HCT116 (cell line): Measurements from ENCODE around the gene PLCB3. TPM values are rescaled to one million over a fixed set of nuclear protein-coding genes. Genes with fewer than 3 reads are reported as not detected.

Experiments used
- ATAC-seq: fragments of 200-7000 bp; cut with Tn5 transposase; 2 replicates; pipeline ENCODE4 v1.9.1; 2020; ENCODE audit warnings: mild to moderate bottlenecking, moderate library complexity
- BruUV-seq: library from RNA; stranded (reverse); fragments of 400-500 nt; replicated peaks from 2 replicates; lab custom pipeline; 2021; lab: Mats Ljungman, UMichigan
- CTCF ChIA-PET: fragments of 300-600 bp; sonication (Branson Sonifier 250); formaldehyde crosslinking; loops from one replicate; lab custom pipeline; 2021; ENCODE audit warnings: antibody characterized with exemption; lab: Charles Lee
- POLR2A ChIA-PET: fragments of 300-600, 350-600 bp; sonication (Branson Sonifier 250); formaldehyde crosslinking; loops from one replicate; lab custom pipeline; 2021; ENCODE audit warnings: antibody characterized with exemption; lab: Charles Lee
- RAD21 ChIA-PET, 2 experiments: fragments of 300-600 bp; sonication (Branson Sonifier 250); formaldehyde crosslinking; loops; one replicate each; lab custom pipeline; 2023; ENCODE audit warnings: low total read pairs in 2 of 2; ENCODE audit not compliant: uncharacterized antibody in 2 of 2, unreplicated experiment in 2 of 2, low non-redundant PET in 1 of 2; lab: Charles Lee
- DNase-seq: peaks from one replicate; pipeline ENCODE4 v3.0.0-alpha.2; 2010; ENCODE audit warnings: low read depth, low spot score
- H2AFZ ChIP-seq: fragments of 200-600 bp; shearing (Covaris generic), sonication (generic); 2 replicates; pipeline ENCODE4 v1.6.1; 2017; ENCODE audit warnings: low read depth, mixed run types, mixed read lengths, antibody characterized with exemption, low read length; ENCODE audit not compliant: poor library complexity, severe bottlenecking
- H3K27ac ChIP-seq: 2 replicates; pipeline ENCODE4 v1.5.1; 2012; ENCODE audit warnings: low read depth, low read length
- H3K27me3 ChIP-seq: fragments of 200-600 bp; sonication (generic); 2 replicates; pipeline ENCODE4 v1.6.1; 2016; ENCODE audit warnings: mixed run types, low read length, mixed read lengths; ENCODE audit not compliant: insufficient read depth
- H3K36me3 ChIP-seq, 2 experiments: fragments of 200-500 bp in 1 of 2; fragments of 200-600 bp in 1 of 2; sonication (Bioruptor generic) in 1 of 2; sonication (generic) in 1 of 2; 2 replicates each; pipeline versions ENCODE4 v1.5.1 to v1.6.1; 2014 to 2016; ENCODE audit warnings: low read length in 2 of 2, inconsistent platforms in 1 of 2, mixed read lengths in 1 of 2, mixed run types in 1 of 2; ENCODE audit not compliant: insufficient read depth in 2 of 2, control insufficient read depth in 1 of 2
- H3K4me1 ChIP-seq, 2 experiments: fragments of 200-600 bp in 1 of 2; sonication (generic) in 1 of 2; 2 replicates each; pipeline versions ENCODE4 v1.5.1 to v1.6.1; 2012 to 2017; ENCODE audit warnings: low read length in 2 of 2, inconsistent platforms in 1 of 2, mild to moderate bottlenecking in 1 of 2, mixed read lengths in 1 of 2, mixed run types in 1 of 2, moderate library complexity in 1 of 2; ENCODE audit not compliant: insufficient read depth in 2 of 2, control insufficient read depth in 1 of 2
- H3K4me2 ChIP-seq: fragments of 200-600 bp; sonication (generic); 2 replicates; pipeline ENCODE4 v1.6.1; 2017; ENCODE audit warnings: mixed run types, low read length, mixed read lengths
- H3K4me3 ChIP-seq, 2 experiments: fragments of 200-600 bp in 1 of 2; sonication (generic) in 1 of 2; replicated peaks in 1 of 2; 2 replicates each; pipeline ENCODE4 v1.5.1; 2011 to 2016; ENCODE audit warnings: low read length in 2 of 2, control low read depth in 1 of 2, low read depth in 1 of 2, mild to moderate bottlenecking in 1 of 2, mixed read lengths in 1 of 2, mixed run types in 1 of 2
- H3K79me2 ChIP-seq: fragments of 200-600 bp; sonication (generic); 2 replicates; pipeline ENCODE4 v1.6.1; 2017; ENCODE audit warnings: mild to moderate bottlenecking, mixed run types, low read length, moderate library complexity, mixed read lengths; ENCODE audit not compliant: insufficient read depth
- H3K9ac ChIP-seq: fragments of 200-600 bp; sonication (generic); 2 replicates; pipeline ENCODE4 v1.6.1; 2016; ENCODE audit warnings: low read length, mixed read lengths
- H3K9me2 ChIP-seq: fragments of 200-600 bp; sonication (generic), shearing (Covaris generic); 2 replicates; pipeline ENCODE4 v1.6.1; 2017; ENCODE audit warnings: mixed run types, mild to moderate bottlenecking, moderate library complexity; ENCODE audit not compliant: insufficient read depth
- H3K9me3 ChIP-seq, 2 experiments: fragments of 200-500 bp in 1 of 2; fragments of 200-600 bp in 1 of 2; sonication (Bioruptor generic) in 1 of 2; sonication (generic) in 1 of 2; 2 replicates each; pipeline ENCODE4 v1.6.1; 2014 to 2017; ENCODE audit warnings: low read length in 2 of 2, mixed read lengths in 2 of 2, inconsistent platforms in 1 of 2, low read depth in 1 of 2, mild to moderate bottlenecking in 1 of 2, mixed run types in 1 of 2, moderate library complexity in 1 of 2; ENCODE audit not compliant: control insufficient read depth in 1 of 2, insufficient read depth in 1 of 2
- H4K20me1 ChIP-seq: fragments of 200-600 bp; sonication (generic), shearing (Covaris generic); 2 replicates; pipeline ENCODE4 v1.6.1; 2017; ENCODE audit warnings: mixed run types, mild to moderate bottlenecking, moderate library complexity; ENCODE audit not compliant: insufficient read depth
- JUND ChIP-seq: IDR thresholded peaks from 2 replicates; pipeline ENCODE4 v1.6.1; 2012
- POLR2AphosphoS5 ChIP-seq: IDR thresholded peaks from 2 replicates; pipeline ENCODE4 v1.6.1; 2011; ENCODE audit warnings: mild to moderate bottlenecking, low read depth, low read length, moderate library complexity
- SRF ChIP-seq: IDR thresholded peaks from 2 replicates; pipeline ENCODE4 v1.6.1; 2012; ENCODE audit warnings: low read depth
- TCF7L2 ChIP-seq: IDR thresholded peaks from 2 replicates; pipeline ENCODE4 v1.7.0; 2011; ENCODE audit warnings: borderline replicate concordance, inconsistent platforms; ENCODE audit not compliant: insufficient read depth, insufficient read length; ENCODE audit errors: extremely low read depth
- ZNF274 ChIP-seq: fragments of 200-500 bp; sonication (Bioruptor generic); IDR thresholded peaks from 2 replicates; pipeline ENCODE4 v1.6.1; 2014; ENCODE audit warnings: mild to moderate bottlenecking, low read depth, low read length, inconsistent platforms
- intact Hi-C: fragments of 100-400 bp; cut with micrococcal nuclease; formaldehyde crosslinking; loops from 2 replicates; pipeline ENCODE4 v1.10.0; 2022
- total RNA-seq: library from RNA; stranded (reverse); gene quantifications from one replicate; pipeline ENCODE4 v1.2.1, GENCODE V29; 2021; ENCODE audit not compliant: unreplicated experiment
- TF ChIP-seq, protein P1 (sequence below), 3 experiments: fragments of 200-600 bp in 1 of 3; sonication (generic) in 1 of 3; IDR thresholded peaks in 2 of 3; conservative IDR thresholded peaks in 1 of 3; 2 replicates each; pipeline ENCODE4 v1.5.1; 2012 to 2017; ENCODE audit warnings: low read depth in 2 of 3, low read length in 2 of 3, antibody characterized with exemption in 1 of 3, borderline replicate concordance in 1 of 3, control low read depth in 1 of 3, mild to moderate bottlenecking in 1 of 3, mixed read lengths in 1 of 3, mixed run types in 1 of 3, moderate library complexity in 1 of 3; ENCODE audit not compliant: insufficient read depth in 1 of 3
- TF ChIP-seq, protein P2 (sequence below): IDR thresholded peaks from 2 replicates; pipeline ENCODE4 v1.6.1; 2012; ENCODE audit warnings: low read depth
- TF ChIP-seq, protein P3 (sequence below): IDR thresholded peaks from 2 replicates; pipeline ENCODE4 v1.6.1; 2011; ENCODE audit warnings: mild to moderate bottlenecking, low read length, moderate library complexity; ENCODE audit not compliant: insufficient replicate concordance; ENCODE audit errors: extremely low read depth
- TF ChIP-seq, protein P4 (sequence below): IDR thresholded peaks from 2 replicates; pipeline ENCODE4 v1.6.1; 2012

PLCB3 gene
- total RNA-seq, 1 experiment from 2014 or later, result 106 TPM

DNA sequence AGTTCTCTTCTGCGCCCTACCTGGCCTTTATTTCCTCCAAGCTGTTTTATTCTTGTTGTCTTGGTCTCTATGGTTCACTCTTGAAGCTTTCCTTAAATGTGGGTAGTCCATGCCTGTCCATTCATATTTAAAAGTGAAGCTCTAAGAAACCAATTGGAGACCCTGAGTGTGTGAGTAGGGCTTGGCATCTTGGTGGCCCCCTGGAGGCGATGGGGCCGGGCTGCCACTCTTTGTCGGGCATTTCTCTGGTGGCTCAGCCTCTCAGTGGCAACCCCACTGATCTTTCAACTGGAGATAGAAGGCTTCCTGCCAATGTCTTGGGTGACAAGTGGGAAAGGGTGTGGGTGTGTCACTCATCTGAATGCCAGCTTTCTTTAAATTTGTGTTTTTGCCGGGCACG is 34.5 kb upstream of the PLCB3 start:
- BruUV-seq, result no TSS peak
- Histone ChIP-seq H4K20me1 (no peaks in the 10 kb centered on the region), H3K4me2 (no peak overlapping the region), H3K4me1 (no peaks in the 10 kb centered on the region), H3K27me3 (no peaks in the 10 kb centered on the region), H3K79me2 (no peaks in the 10 kb centered on the region), H3K9me3 (no peaks in the 10 kb centered on the region), H3K36me3 (0 out of 4 replicates have a peak, but pooled peaks cover 0 to 2% of the 10 kb centered on the region in 2 experiments), H3K4me3 (no peak overlapping the region), H3K9ac (no peak overlapping the region), H3K9me2 (no peaks in the 10 kb centered on the region), H2AFZ (no peak overlapping the region), H3K27ac (no peak overlapping the region)
- TF ChIP-seq, protein P1, sequence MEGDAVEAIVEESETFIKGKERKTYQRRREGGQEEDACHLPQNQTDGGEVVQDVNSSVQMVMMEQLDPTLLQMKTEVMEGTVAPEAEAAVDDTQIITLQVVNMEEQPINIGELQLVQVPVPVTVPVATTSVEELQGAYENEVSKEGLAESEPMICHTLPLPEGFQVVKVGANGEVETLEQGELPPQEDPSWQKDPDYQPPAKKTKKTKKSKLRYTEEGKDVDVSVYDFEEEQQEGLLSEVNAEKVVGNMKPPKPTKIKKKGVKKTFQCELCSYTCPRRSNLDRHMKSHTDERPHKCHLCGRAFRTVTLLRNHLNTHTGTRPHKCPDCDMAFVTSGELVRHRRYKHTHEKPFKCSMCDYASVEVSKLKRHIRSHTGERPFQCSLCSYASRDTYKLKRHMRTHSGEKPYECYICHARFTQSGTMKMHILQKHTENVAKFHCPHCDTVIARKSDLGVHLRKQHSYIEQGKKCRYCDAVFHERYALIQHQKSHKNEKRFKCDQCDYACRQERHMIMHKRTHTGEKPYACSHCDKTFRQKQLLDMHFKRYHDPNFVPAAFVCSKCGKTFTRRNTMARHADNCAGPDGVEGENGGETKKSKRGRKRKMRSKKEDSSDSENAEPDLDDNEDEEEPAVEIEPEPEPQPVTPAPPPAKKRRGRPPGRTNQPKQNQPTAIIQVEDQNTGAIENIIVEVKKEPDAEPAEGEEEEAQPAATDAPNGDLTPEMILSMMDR (IDR thresholded peaks at IDR 0.05 in 2 of 3, conservative IDR thresholded peaks at IDR 0.05 in 1 of 3; ENCODE audit: borderline replicate concordance in 1 of 3, insufficient read depth in 1 of 3, low read depth in 2 of 3, low read length in 2 of 3), result peak in 1 of 3 experiments; percentile 16; a peak in 1 of 6 replicates
- TF ChIP-seq SRF, result no peak
- TF ChIP-seq ZNF274, result no peak
- TF ChIP-seq JUND, result no peak
- ATAC-seq (peak; percentile 51; the same call in 1 of the 2 replicates), DNase-seq (no peak)
- RAD21 ChIA-PET, result interaction anchor here in 1 of 2 experiments (0.7 kb wide), 1 partner anchor 87 kb away, joined by 3 read pairs; no protein-coding TSS in a partner anchor
- CTCF ChIA-PET, result interaction anchor here (0.7 to 1.7 kb wide), 2 partner anchors 12 to 15 kb away, joined by 3 to 7 read pairs; no protein-coding TSS in a partner anchor
- intact Hi-C loops, result no loop called here
- POLR2A ChIA-PET, result no interaction called here

DNA sequence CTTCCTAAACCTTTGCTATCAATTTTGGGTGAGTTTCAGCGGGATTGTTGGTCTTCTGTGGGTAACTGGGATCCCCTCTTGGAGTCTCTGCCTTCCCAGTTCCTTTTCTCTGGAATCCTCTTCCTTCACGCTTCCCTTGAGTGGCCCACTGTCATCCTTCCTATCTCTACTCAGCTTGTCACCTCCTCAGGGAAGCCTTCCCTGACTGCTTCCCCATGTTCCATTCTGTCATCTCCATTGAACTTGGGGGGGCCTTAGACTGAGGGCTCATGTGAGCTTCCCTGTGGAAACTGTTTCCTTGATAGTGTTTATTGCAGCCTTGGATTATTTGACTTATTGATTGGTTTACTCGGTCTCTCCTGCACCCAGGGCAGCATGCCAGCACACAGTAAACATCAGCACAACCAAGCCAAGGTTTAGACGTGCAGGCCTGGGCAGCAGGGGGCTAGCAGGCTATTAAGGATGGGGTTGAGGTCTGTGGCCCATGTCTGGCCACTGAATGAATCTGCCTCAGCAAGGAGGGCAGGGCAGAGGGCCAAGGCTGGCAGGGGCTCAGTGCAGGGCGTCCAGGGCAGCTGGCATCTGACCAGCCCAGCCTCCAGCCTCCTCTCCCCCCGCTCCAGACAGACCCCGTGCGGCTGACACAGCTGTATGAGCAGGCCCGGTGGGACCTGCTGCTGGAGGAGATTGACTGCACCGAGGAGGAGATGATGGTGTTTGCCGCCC is 32.5 kb upstream of the PLCB3 start:
- Histone ChIP-seq H3K4me1 (no peaks in the 10 kb centered on the region), H3K27me3 (no peaks in the 10 kb centered on the region), H3K9me3 (no peaks in the 10 kb centered on the region), H3K79me2 (no peaks in the 10 kb centered on the region), H3K4me2 (no peak overlapping the region), H3K27ac (no peak overlapping the region), H4K20me1 (no peaks in the 10 kb centered on the region), H3K9me2 (no peaks in the 10 kb centered on the region), H3K36me3 (peaks cover 0 to 6% of the 10 kb centered on the region in 2 experiments; a peak in 1 of 4 replicates), H3K9ac (no peak overlapping the region), H2AFZ (no peak overlapping the region), H3K4me3 (no peak overlapping the region)
- intact Hi-C loops, result no loop called here
- ATAC-seq (no peak), DNase-seq (no peak)
- no TSS peak for BruUV-seq
- ChIA-PET POLR2A (no interaction called here), CTCF (no interaction called here), RAD21 (no interaction called here)
- no peak for TF ChIP-seq ZNF274
- no peak for TF ChIP-seq POLR2AphosphoS5
- TF ChIP-seq TCF7L2, result no peak
- TF ChIP-seq JUND, result no peak
- TF ChIP-seq, protein P2, sequence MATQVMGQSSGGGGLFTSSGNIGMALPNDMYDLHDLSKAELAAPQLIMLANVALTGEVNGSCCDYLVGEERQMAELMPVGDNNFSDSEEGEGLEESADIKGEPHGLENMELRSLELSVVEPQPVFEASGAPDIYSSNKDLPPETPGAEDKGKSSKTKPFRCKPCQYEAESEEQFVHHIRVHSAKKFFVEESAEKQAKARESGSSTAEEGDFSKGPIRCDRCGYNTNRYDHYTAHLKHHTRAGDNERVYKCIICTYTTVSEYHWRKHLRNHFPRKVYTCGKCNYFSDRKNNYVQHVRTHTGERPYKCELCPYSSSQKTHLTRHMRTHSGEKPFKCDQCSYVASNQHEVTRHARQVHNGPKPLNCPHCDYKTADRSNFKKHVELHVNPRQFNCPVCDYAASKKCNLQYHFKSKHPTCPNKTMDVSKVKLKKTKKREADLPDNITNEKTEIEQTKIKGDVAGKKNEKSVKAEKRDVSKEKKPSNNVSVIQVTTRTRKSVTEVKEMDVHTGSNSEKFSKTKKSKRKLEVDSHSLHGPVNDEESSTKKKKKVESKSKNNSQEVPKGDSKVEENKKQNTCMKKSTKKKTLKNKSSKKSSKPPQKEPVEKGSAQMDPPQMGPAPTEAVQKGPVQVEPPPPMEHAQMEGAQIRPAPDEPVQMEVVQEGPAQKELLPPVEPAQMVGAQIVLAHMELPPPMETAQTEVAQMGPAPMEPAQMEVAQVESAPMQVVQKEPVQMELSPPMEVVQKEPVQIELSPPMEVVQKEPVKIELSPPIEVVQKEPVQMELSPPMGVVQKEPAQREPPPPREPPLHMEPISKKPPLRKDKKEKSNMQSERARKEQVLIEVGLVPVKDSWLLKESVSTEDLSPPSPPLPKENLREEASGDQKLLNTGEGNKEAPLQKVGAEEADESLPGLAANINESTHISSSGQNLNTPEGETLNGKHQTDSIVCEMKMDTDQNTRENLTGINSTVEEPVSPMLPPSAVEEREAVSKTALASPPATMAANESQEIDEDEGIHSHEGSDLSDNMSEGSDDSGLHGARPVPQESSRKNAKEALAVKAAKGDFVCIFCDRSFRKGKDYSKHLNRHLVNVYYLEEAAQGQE, result no peak
- TF ChIP-seq, protein P3, sequence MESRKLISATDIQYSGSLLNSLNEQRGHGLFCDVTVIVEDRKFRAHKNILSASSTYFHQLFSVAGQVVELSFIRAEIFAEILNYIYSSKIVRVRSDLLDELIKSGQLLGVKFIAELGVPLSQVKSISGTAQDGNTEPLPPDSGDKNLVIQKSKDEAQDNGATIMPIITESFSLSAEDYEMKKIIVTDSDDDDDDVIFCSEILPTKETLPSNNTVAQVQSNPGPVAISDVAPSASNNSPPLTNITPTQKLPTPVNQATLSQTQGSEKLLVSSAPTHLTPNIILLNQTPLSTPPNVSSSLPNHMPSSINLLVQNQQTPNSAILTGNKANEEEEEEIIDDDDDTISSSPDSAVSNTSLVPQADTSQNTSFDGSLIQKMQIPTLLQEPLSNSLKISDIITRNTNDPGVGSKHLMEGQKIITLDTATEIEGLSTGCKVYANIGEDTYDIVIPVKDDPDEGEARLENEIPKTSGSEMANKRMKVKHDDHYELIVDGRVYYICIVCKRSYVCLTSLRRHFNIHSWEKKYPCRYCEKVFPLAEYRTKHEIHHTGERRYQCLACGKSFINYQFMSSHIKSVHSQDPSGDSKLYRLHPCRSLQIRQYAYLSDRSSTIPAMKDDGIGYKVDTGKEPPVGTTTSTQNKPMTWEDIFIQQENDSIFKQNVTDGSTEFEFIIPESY, result no peak
- TF ChIP-seq, protein P4, sequence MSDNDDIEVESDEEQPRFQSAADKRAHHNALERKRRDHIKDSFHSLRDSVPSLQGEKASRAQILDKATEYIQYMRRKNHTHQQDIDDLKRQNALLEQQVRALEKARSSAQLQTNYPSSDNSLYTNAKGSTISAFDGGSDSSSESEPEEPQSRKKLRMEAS, result no peak
